ENCODE data around the gene GSTM5. TPM values are rescaled to one million over a fixed set of nuclear protein-coding genes. Genes with fewer than 3 reads are reported as not detected.

The GSTM5 gene
- total RNA-seq (2022; extraction: Qiagen RNA extraction), result not detected in 5 replicates

GRCh38 chr1:109711593-109712320 lies at the start of gene GSTM5:
Gene GSTM5, plus strand, starts transcription at chr1:109712251. Its CDS starts 62 bp downstream, at chr1:109712313.

DNA sequence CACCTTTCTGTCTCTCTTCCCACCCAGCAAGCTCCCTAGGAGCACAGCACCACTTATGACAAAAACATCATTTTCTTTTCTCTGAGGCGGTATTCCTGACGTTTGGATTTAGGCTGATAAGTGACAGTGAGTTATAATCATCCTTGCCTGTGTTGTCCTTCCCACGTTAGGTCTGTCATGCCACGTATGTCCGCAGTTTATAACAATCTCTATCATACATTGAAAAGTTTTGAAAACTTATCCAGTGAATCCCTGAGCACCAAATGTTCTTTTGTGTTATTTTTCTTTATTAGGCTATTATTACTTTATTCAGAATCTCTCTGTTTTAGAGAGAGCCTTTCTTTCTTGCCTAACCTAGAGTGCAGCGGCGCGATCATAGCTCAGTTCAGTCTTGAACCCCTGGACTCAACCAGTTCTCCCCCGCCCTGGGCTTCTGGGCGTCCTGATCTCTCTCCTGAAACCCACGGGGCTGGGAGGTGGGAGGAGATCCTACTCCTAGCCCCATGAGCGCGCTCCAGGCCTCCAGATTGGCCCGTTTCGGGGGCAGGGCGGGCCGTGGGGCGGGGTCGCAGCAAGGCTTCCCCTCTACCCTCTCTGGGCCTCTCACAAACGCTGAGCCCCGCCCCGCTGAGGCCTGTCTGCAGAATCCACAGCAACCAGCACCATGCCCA lies 44.5 kb upstream of the GSTM5 start, which contains the start of gene GSTM2:
TSS of gene GSTM2 (plus strand) at position 606 of the 671 bp plus-strand sequence. CDS start at position 665, 59 bp downstream.

GRCh38 chr1:109687641-109688499 lies 24.2 kb upstream of the GSTM5 start, which contains the start of gene GSTM1:
Gene GSTM1, plus strand, starts transcription at chr1:109687817. Its CDS starts 57 bp downstream, at chr1:109687874.

DNA sequence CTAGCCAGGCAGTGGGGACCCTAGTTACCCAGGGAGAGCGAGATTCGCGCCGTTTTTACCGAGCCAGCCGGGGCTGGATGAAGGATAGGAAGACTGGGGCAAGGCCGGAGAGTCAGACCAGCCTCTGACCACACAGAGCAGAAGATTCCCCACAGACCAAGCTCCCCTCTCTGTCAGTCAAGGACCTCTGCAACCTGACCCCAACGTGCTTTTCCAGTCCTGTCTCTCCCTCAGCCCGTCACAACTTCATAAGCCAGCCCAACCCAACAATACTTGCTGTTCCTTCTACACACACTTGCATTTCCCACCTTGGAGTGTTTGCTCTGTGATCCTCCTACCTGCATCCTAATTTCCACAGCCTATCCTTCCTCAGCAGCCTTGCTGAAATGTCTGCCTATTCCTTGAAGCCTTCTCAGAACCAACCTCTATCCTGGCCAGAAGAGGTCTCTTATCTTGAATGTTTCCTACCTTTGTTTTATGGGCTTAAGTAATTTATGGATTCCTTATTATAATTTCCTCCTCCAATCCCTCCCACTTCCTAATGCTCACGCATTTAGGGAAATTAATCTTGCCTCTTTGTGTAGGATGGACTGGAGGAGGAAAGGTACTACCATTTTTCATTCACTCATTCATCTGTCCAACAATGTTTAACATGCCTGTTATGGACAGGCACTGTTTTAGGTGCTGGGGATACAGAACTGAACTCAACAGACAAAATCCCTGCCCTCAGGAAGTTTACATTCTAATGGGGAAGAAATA lies 28.7 kb downstream of the GSTM5 start, which contains the start of gene GSTM3:
TSS of gene GSTM3 (minus strand) at position 424 of the 759 bp plus-strand sequence. CDS start 751 bp downstream, outside the sequence.

GRCh38 chr1:109763646-109764415 lies 51.8 kb downstream of the GSTM5 start, which contains the start of gene EPS8L3:
Gene EPS8L3, minus strand, starts transcription at chr1:109763923. Its CDS starts 2,174 bp downstream, at chr1:109761749.

Other genes starting within 250 kb of the GSTM5 start
- gene SYPL2, start 245.7 kb upstream of the GSTM5 start, total RNA-seq (2022; extraction: Qiagen RNA extraction), result 0.09 to 0.17 TPM (median 0.11 TPM) in 5 replicates
- 1.4 to 2.4 TPM (median 2.1 TPM) in 5 replicates for gene ATXN7L2, start 228.3 kb upstream of the GSTM5 start, total RNA-seq (2022; extraction: Qiagen RNA extraction)
- gene CYB561D1, start 218.2 kb upstream of the GSTM5 start, total RNA-seq (2022; extraction: Qiagen RNA extraction), result 3.8 to 5.1 TPM (median 4.5 TPM) in 5 replicates
- 0.99 to 1.7 TPM (median 1.4 TPM) in 5 replicates for gene AMIGO1, start 202.5 kb upstream of the GSTM5 start, total RNA-seq (2022; extraction: Qiagen RNA extraction)
- gene GPR61, start 172.4 kb upstream of the GSTM5 start, total RNA-seq (2022; extraction: Qiagen RNA extraction), result 0.06 TPM in 1 of 5 replicates, not detected in the others
- gene GNAI3, start 163.6 kb upstream of the GSTM5 start, total RNA-seq (2022; extraction: Qiagen RNA extraction), result 5.1 to 5.8 TPM (median 5.5 TPM) in 5 replicates
- 0.08 to 0.38 TPM (median 0.15 TPM) in 5 replicates for gene GNAT2, start 92.6 kb upstream of the GSTM5 start, total RNA-seq (2022; extraction: Qiagen RNA extraction)
- gene AMPD2, start 92.4 kb upstream of the GSTM5 start, total RNA-seq (2022; extraction: Qiagen RNA extraction), result 15.4 to 21.8 TPM (median 21.7 TPM) in 5 replicates
- gene GSTM4, start 56.2 kb upstream of the GSTM5 start, total RNA-seq (2022; extraction: Qiagen RNA extraction), result 8.3 to 10.3 TPM (median 9.3 TPM) in 5 replicates
- gene GSTM2, start 44.2 kb upstream of the GSTM5 start, total RNA-seq (2022; extraction: Qiagen RNA extraction), result 2.7 to 4.8 TPM (median 3.5 TPM) in 5 replicates
- 0.21 TPM in 1 of 5 replicates, not detected in the others for gene GSTM1, start 24.4 kb upstream of the GSTM5 start, total RNA-seq (2022; extraction: Qiagen RNA extraction)
- gene GSTM3, start 28.8 kb downstream of the GSTM5 start, total RNA-seq (2022; extraction: Qiagen RNA extraction), result 18.5 to 26.7 TPM (median 21.2 TPM) in 5 replicates
- gene EPS8L3, start 51.7 kb downstream of the GSTM5 start, total RNA-seq (2022; extraction: Qiagen RNA extraction), result 0.43 to 0.67 TPM (median 0.56 TPM) in 5 replicates
- 12.5 to 17.2 TPM (median 16.2 TPM) in 5 replicates for gene CSF1, start 198.6 kb downstream of the GSTM5 start, total RNA-seq (2022; extraction: Qiagen RNA extraction)